GM10266 (cell line): ENCODE data around the gene SRPX.

Source experiments
- DNase-seq: peaks from one replicate; pipeline ENCODE4 v3.0.0; 2012; ENCODE audit errors: extremely low spot score
- TF ChIP-seq, protein P1 (sequence below): IDR thresholded peaks from 2 replicates; pipeline ENCODE4 v1.5.1; 2012; ENCODE audit warnings: mild to moderate bottlenecking, low read depth; ENCODE audit not compliant: control insufficient read depth, insufficient read depth; ENCODE audit errors: missing control alignments

Gene SRPX

DNA sequence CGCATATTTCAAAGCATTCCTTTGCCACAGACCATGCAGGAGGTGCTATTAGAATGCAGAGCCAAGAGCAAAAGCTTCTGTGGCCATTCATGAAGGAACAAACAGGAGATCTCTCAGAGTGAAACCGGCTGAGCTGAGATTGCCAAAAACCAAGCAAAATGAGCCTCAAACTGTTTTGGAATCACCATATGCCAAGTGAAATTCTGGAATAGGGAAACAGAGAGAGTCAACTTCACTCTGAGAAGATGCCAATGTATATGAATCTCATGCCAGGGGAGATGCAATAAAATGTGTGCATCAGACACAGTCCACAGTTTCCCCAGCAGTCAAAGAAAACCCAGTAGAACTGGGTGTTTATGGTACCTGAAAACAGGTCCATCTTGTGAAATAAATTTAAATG, 42.3 kb downstream of the SRPX start:
- TF ChIP-seq, protein P1, sequence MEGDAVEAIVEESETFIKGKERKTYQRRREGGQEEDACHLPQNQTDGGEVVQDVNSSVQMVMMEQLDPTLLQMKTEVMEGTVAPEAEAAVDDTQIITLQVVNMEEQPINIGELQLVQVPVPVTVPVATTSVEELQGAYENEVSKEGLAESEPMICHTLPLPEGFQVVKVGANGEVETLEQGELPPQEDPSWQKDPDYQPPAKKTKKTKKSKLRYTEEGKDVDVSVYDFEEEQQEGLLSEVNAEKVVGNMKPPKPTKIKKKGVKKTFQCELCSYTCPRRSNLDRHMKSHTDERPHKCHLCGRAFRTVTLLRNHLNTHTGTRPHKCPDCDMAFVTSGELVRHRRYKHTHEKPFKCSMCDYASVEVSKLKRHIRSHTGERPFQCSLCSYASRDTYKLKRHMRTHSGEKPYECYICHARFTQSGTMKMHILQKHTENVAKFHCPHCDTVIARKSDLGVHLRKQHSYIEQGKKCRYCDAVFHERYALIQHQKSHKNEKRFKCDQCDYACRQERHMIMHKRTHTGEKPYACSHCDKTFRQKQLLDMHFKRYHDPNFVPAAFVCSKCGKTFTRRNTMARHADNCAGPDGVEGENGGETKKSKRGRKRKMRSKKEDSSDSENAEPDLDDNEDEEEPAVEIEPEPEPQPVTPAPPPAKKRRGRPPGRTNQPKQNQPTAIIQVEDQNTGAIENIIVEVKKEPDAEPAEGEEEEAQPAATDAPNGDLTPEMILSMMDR, result no peak
- DNase-seq, result no peak

DNA sequence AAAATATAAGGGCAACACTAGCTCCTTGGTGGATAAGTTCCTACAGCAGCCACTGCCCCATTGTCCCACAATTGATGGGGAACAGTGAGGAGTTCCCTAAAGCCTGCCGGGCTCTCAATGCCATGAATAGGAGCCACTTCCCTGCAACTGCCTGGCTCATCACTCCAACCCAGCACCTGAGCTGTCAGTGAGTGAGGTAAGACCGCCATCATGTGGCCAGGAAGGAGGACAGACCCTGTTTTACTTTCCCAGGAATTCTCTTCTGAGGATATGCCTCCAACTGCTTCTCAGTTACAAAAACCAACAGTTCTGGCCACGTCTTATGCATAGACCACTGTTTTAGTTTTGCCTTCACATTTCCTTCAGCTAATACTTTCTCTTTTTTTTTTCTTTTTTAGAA, 45.5 kb downstream of the SRPX start:
- TF ChIP-seq, protein P1, result peak; percentile 48
- peak; percentile 5 for DNase-seq

DNA sequence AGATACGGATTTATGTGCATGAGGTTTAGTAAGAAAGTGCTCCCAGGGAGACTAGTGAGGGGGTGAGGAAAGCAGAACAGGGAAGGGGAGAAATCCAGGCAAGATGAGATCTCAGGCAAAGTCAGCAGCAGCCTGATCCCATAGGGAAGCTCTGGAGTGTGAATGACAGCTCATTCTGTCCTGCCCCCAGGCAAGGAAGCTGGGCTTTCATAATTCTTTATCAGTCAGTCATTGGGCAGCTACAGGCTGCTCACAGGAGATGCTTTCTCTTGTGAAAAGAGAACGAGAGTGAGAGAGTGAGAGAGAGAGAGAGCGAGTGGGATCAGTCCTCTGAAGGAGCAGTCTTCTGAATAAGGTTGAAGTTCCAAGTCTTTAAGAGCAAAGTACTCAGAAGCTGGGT, 48.1 kb downstream of the SRPX start:
- TF ChIP-seq, protein P1, result no peak
- no peak for DNase-seq

DNA sequence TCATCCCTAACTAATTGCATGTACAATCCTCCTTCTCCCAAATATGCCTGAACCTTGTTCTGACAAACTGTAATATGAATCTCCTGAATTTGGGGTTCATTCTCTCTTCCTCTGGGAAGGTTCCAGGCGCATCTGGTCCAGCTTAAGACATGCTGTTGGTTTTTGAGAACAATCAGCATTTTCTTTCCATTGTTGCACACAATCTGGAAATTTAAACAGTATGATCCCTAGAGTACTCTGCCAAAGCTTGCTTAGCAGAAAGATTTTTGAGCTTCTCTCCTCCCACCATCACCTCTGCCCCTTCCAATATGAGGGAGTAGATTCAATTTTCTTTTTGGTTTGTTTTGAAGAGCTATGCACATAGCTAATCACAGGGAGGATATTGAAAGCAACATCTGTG, 50.1 kb downstream of the SRPX start:
- no peak for DNase-seq
- TF ChIP-seq, protein P1, result no peak

DNA sequence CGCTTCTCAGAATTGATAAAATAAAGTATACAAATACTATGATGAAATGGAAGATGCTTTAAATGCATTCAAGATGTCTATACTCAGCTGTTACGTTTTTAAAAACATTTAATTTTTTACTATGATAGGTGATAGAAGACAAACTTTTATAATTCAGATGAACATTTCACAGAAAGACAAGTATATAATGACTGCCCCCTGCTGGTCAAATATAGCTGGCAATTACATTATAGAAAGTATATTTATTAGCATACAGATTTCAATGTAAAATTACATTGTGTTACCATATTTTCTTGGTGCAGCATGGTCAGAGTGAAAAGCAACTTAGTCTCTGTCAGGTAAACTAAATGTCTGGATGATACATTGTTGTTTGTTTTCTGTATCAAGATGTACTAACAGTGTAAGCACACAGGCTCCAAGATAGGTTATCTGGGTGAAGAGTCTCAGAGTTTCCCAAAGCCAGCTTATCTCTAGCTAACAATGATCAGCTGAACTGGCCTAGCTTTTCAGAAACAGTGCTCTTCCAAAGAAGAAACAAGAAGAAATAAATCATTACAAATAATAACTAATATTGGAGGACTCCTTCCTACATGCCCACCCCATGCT, 54.1 kb downstream of the SRPX start:
- TF ChIP-seq, protein P1, result peak; percentile 46
- peak; percentile 7 for DNase-seq

DNA sequence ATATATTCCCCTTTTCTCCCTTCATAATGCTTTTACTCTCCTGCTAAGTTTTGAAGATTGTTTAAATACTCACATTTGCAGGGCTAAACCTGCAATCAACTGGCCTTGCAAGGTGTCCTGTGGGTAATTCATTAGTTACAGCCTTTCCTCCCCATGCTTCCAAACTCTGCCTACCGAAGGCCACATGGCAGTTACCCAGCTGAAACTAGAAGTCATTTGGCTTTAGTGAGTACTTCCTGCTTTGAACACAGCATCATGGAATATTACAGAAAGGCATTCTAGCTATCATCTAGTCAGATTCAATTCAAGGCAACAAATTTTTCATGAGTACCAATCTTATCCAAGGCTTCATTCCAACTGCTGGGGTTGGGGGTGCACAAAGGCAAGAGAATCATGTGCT, 55.6 kb downstream of the SRPX start:
- no peak for DNase-seq
- TF ChIP-seq, protein P1, result no peak

DNA sequence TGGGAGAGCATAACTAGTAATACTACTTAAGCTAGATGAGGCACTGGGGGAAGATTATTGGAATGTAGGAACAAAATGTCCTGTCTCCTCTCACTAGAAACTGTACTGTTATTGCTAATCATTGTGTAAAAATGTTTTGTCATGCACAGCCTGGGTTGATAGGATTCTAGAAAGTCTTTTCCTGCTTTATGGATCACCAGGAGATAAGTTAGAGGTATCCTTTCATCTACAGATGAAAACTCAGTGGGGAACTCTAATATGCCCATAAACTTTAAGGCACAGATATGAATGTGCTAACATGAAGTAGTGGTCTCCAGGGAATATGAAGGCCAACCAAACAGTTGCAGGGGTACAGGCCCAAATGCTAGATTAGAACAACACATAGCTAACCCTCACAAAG, 57.5 kb downstream of the SRPX start:
- no peak for DNase-seq
- TF ChIP-seq, protein P1, result no peak
